K562 (cell line): Measurements from ENCODE around the gene SLC26A1. TPM values are rescaled to one million over a fixed set of nuclear protein-coding genes. Genes with fewer than 3 reads are reported as not detected.

Experiments
- FOXM1 ChIP-seq, 2 experiments: fragments of 450-650 bp in 1 of 2; sonication (generic) in 1 of 2; formaldehyde crosslinking in 1 of 2; IDR thresholded peaks; 2 replicates each; pipeline versions ENCODE4 v1.6.1 to v1.9.0; 2017 to 2022; ENCODE audit warnings: low read depth in 2 of 2, mild to moderate bottlenecking in 2 of 2, missing genetic modification reagents in 1 of 2, moderate library complexity in 1 of 2
- JUND ChIP-seq, 2 experiments: IDR thresholded peaks; 2 replicates in 1 of 2; 3 replicates in 1 of 2; pipeline ENCODE4 v1.6.1; 2011; ENCODE audit warnings: borderline replicate concordance in 2 of 2, low read depth in 2 of 2, low read length in 2 of 2, improper control_type of control experiment in 1 of 2, missing biosample characterization in 1 of 2, missing genetic modification characterization in 1 of 2, missing genetic modification reagents in 1 of 2
- NR2C1 ChIP-seq, 2 experiments: fragments of 450-650 bp; IDR thresholded peaks; 2 replicates each; pipeline ENCODE4 v1.6.1; 2017; ENCODE audit warnings: mild to moderate bottlenecking in 2 of 2, antibody characterized with exemption in 1 of 2, inconsistent platforms in 1 of 2, missing compliant biosample characterization in 1 of 2, missing genetic modification characterization in 1 of 2
- PKNOX1 ChIP-seq: fragments of 450-650 bp; IDR thresholded peaks from 2 replicates; pipeline ENCODE4 v1.6.1; 2016
- PYGO2 ChIP-seq: fragments of 450-650 bp; IDR thresholded peaks from 2 replicates; pipeline ENCODE4 v1.6.1; 2016; ENCODE audit warnings: mild to moderate bottlenecking, missing genetic modification characterization, moderate library complexity, missing compliant biosample characterization
- TFAP4 ChIP-seq: sonication (generic); formaldehyde crosslinking; IDR thresholded peaks from 2 replicates; pipeline ENCODE4 v1.8.0; 2022; ENCODE audit warnings: missing genetic modification reagents, mild to moderate bottlenecking, moderate library complexity, borderline replicate concordance
- VEZF1 ChIP-seq: fragments of 200-800 bp; sonication (Bioruptor generic); IDR thresholded peaks from 2 replicates; pipeline ENCODE4 v1.6.1; 2017; ENCODE audit warnings: missing genetic modification characterization, missing compliant biosample characterization
- polyA plus RNA-seq, 8 experiments: library from polyadenylated mRNA; depleted of rRNA in 4 of 8; stranded (reverse) in 5 of 8; unstranded in 3 of 8; fragments of >200 nt; fragmentation: Nextera tagmentation in 2 of 8; fragmentation: Illumina TruSeq in 1 of 8; extraction: Ambion mirVana in 2 of 8; extraction: Trizol in 1 of 8; gene quantifications; 2 replicates each; pipeline versions ENCODE4 v1.2.1 to v1.2.3, GENCODE V29; 2011 to 2014; ENCODE audit warnings: inconsistent platforms in 1 of 8, missing spikeins in 1 of 8
- total RNA-seq, 7 experiments: library from RNA; depleted of rRNA in 6 of 7; stranded (reverse); fragments of >200 nt in 6 of 7; fragmentation: Illumina TruSeq in 2 of 7; extraction: Trizol in 2 of 7; gene quantifications; 2 replicates each; pipeline versions ENCODE4 v1.2.1 to v1.2.3, GENCODE V29; 2011 to 2021; ENCODE audit warnings: low replicate concordance in 1 of 7

Gene SLC26A1
- total and polyA plus RNA-seq, 9 of the 15 experiments (the other 6 are each of a cell fraction or from before 2014, with no cell fraction given) = 0.11 to 4.2 (median 0.95) TPM

GRCh38 chr4:1041147-1041935 is 48.1 kb upstream of the SLC26A1 start (continued):
- TF ChIP-seq PYGO2 (tag) (no peak), PKNOX1 (peak; percentile 37; the same call in 1 of the 2 replicates), FOXM1 (IDR thresholded peaks at IDR 0.05; ENCODE audit: low read depth) (no peak), FOXM1 (CRISPR knock-in tag; IDR thresholded peaks at IDR 0.05; ENCODE audit: low read depth) (no peak), JUND (IDR thresholded peaks at IDR 0.05; ENCODE audit: borderline replicate concordance, low read depth, low read length) (no peak), JUND (tag; IDR thresholded peaks at IDR 0.05; ENCODE audit: borderline replicate concordance, low read depth, low read length) (peak; percentile 31; the same call in 1 of the 3 replicates), TFAP4 (CRISPR knock-in tag) (peak; percentile 51; the same call in 1 of the 2 replicates), VEZF1 (CRISPR knock-in tag) (peak; percentile 45), NR2C1 (IDR thresholded peaks at IDR 0.05) (peak; percentile 50; the same call in 1 of the 2 replicates), NR2C1 (tag; IDR thresholded peaks at IDR 0.05) (no peak)
